Globus pallidus (tissue), 1 donor: ENCODE measurements around the gene ALPL.
"Not testable (repeated sequence)": the region's sequence is repeated elsewhere in the genome, so short reads cannot be mapped to it uniquely, and the experiment has no call there.

Experiments
- DNase-seq: peaks from one replicate; pipeline ENCODE4 v3.0.0-alpha.2; 2015; ENCODE audit warnings: low spot score

The ALPL gene

GRCh38 chr1:21559788-21560567 lies 50.8 kb downstream of the ALPL start:
- no peak for DNase-seq

DNA sequence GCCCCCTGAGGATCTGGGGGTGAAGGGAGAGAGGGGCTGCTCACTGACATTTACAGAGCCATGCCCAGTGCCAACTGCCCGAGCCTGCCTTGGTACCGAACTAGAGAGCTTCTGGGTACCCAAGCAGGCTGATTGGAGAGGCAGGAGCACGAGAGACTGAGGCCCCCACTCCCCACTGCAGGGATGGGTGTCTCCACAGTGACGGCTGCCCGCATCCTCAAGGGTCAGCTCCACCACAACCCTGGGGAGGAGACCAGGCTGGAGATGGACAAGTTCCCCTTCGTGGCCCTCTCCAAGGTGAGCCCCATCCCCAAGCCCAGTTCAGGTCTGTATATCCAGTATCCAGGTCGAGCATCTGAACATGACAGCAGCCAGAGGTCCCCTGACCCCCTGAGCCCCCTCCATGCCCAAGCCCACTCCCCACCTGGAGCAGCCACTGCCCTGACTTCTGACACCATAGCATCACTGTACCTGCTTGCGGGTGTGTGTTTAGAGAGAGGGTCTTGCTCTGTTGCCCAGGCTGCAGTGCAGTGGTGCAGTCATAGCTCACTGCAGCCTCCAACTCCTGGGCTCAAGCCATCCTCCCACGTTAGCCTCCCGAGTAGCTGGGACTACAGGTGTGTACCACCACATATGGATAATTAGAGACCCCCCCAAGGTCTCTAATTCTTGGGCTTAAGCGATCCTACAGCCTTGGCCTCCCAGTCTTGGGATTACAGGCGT lies 51.9 kb downstream of the ALPL start:
- no peak for DNase-seq

- no peak for DNase-seq
These were observed 53.7 kb downstream of the ALPL start for GRCh38 chr1:21562896-21563295.

DNA sequence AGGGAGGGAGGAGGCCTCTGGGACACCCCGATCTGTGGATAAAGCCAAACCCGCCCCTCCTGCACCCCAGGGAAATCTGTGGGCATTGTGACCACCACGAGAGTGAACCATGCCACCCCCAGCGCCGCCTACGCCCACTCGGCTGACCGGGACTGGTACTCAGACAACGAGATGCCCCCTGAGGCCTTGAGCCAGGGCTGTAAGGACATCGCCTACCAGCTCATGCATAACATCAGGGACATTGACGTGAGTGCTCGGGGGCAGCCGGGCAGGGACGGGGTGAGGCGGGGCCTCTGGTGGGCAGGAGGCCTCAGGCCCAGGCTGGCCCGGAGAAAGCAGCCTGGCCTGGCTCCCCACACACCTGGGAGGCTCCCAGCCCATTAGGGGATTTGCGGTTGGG lies 54.7 kb downstream of the ALPL start:
- no peak for DNase-seq

- DNase-seq = no peak
These were observed 55.4 kb downstream of the ALPL start for GRCh38 chr1:21564521-21565095.

DNA sequence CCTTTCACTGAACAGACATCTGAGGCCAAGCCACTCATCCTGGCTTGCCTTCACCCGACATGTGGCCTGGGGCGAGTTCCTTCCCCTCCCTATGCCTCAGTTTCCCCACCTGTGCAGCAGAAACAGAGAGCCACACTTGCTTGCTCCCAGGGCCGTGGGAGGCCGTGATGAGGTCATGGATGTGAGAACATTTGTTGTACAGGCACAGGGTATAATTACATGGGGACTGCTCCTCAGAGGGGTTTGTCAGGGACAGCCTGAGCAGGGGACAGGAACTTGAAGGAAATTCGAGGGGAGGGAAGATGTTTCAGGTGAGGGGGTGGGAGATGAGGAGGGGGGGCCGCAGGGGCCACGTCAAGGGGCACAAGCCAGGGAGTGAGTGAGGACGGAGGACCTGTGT lies 56.1 kb downstream of the ALPL start:
- DNase-seq = no peak

DNA sequence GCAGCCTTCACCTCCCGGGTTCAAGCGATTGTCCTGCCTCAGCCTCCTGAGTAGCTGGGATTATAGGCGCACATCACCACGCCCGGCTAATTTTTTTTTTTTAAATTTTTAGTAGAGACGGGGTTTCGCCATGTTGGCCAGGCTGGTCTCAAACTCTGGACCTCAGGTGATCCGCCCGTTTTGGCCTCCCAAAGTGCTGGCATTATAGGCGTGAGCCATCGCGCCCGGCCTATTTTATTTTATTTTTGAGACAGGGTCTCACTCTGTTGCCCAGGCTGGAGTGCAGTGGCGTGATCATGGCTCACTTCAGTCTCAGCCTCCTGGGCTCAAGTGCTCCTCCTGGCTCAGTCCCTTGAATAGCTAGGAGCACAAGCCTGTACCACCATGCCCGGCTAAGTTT lies 57.1 kb downstream of the ALPL start:
- not testable (repeated sequence) for DNase-seq

- no peak for DNase-seq
These were observed 58.2 kb downstream of the ALPL start for GRCh38 chr1:21567241-21568005.

DNA sequence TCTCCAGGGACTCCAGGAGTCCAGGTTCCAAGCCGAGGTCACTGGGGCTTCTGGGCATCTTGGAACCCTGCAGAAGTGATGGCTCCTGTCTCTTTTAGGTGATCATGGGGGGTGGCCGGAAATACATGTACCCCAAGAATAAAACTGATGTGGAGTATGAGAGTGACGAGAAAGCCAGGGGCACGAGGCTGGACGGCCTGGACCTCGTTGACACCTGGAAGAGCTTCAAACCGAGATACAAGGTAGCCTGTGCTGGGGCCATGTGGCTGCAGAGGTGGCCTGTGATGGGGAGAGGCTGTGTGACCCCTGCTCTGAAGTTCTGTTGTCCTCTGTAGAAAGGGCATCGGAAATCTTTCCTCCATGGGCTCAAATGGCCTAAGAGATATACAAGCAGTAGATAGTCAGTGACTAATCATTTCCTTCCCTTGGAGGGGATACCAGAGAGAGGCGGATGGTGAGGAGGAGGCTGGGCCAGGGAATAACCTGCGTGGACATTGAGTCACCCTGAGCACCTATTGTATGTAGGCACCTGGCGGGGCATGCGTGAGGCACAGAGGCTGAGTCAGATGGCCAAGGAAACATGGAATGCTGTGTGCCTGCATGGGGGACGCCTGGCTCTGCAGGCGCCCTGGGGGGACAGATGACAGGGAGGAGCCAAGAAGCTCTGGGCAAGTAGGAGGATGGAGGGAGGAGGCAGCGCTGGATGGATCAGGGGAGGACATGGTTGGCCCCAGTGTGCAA lies 59.0 kb downstream of the ALPL start:
- DNase-seq = no peak

- DNase-seq = no peak
These were observed 59.7 kb downstream of the ALPL start for GRCh38 chr1:21568809-21569385.

DNA sequence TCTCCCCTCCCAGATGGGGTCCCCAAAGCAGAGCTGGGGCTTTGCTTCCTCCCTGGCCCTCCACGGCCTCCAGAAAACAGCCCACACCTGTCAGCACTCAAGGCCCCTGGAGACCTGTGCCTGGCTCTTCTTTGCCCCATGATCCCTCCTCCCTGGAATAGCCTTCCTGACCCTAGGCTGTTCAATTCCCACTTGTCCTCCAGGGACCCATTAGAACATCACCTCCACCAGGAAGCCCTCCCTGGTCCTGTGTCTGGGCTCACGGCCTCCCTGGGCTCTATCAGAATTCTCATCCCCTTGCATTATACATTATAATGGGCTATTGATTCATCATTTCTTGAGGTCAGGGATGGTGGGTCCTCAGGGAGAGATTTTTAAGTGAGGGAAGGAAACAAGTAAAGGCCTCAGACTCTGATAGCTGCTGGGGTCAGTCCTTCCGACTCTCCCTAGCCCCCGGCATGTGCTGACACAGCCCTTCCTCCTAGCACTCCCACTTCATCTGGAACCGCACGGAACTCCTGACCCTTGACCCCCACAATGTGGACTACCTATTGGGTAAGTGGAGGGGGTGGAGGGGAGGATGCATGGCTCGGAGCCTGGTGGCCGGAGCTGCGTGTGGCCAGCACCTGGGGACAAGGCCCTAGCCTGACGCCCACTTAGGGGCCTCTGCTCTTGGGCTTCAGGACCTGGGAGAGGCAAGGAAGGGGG lies 60.8 kb downstream of the ALPL start:
- no peak for DNase-seq

DNA sequence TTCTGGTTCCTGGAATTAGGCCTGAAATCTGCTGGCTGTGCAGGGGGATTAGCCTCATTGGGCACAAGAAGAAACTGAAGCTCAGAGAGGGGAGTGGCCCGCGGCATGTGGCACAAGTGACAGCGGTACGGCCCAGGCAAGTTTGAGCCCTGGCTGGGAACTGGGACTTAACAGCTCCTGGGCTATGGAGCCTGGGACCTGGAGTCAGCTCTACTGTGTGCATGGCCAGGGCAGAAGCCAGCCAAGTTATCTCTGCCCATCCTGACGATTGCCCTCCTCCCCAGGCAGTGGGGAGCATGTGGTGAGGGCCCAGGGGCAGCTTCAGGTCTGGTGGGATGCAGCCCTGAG lies 61.3 kb downstream of the ALPL start:
- DNase-seq = no peak

DNA sequence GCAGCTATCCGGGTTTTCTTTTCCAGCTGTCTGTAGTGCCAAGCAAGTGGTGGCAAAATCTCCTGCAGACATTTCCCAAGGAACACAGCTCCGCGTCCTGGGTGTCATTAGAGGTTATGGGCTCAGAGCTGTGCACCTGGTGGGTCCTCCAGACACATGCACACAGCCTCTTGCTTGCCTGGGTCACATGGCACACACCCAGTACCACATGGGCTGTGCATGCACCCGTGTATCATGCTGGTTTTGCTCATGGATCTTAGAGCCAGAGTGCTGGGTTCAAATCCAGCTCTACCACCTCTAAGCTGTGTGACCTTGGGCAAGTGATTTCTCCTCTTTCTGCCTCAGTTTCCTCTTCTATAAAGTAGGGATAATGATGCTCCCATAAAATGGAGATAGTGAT lies 61.7 kb downstream of the ALPL start:
- no peak for DNase-seq

DNA sequence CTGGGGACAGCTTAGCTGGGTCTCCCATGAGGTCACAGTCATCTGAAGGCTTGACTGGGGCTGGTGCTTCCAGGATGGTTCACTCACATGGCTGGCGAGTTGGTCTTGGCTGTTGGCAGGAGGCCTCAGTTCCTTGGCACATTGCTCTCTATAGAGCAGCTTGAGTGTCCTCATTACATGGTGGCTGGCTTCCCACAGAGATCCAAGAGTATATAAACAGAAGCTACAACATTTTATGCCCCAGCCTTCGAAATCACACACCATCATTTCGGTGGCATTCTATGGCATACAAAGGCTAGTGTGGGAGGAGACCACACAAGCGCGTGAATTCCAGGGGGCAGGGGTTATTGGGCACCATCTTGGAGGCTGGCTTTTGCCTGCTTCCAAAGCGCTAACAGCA lies 63.0 kb downstream of the ALPL start:
- DNase-seq = no peak

GRCh38 chr1:21572735-21573277 lies 63.6 kb downstream of the ALPL start:
- no peak for DNase-seq

DNA sequence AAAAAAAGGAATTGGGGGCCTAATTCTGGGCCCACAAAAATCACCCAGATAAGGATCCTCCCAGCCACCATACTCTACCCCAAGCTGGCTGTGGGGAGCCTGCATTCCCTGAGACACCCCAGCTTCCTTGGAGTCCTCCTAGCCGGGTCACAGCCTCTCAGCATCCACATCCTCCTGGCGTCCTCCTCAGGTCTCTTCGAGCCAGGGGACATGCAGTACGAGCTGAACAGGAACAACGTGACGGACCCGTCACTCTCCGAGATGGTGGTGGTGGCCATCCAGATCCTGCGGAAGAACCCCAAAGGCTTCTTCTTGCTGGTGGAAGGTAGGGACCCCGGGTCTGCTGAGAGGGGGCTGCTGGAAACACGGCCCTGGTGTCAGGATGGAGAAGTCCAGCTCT lies 64.3 kb downstream of the ALPL start:
- no peak for DNase-seq

- no peak for DNase-seq
These were observed 64.8 kb downstream of the ALPL start for GRCh38 chr1:21573971-21574465.

DNA sequence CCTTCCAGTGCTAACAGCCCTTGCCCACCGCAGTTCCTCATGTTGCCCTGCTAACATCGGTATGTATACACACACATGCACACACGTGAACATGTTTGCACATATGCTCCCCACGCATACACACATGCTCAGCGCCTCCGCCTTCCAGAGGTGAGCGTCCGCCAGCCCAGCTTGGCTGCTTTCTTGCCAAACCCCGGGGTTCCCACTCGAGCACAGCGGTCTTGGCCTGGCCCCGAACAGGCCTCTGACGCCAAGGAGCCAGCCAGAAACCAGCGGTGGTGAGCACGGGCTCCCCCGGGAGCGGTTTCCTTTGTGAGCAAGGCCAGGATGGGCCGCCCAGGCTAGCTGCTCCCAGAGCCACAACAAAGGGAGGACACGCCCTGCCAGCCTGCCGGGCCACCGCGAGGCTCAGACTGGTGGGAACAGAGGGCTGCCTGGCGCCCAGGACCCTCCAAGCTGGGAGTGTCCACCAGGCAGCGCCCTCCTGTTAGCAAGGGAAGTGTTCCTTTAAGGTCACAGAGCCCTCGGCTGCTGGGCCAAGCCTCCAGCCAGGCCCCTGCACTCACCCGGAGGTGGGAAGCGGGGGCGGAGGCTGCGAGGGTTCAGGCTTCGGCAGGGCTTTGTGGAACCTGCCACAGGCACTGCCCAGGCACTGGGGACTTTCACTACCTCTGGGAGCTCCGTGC lies 65.4 kb downstream of the ALPL start:
- DNase-seq = no peak

- no peak for DNase-seq
These were observed 66.2 kb downstream of the ALPL start for GRCh38 chr1:21575351-21575942.
